Stimulated activated naive B cell treated with anti-CD40 and anti-IgM and Interleukin-4, amounts not matched to agents 10 μg/mL and 1 μg/mL and 100 μg/mL, for 72 hours (primary cell): ENCODE data around the gene MOB3B.

Experiments
- ATAC-seq, 2 donors: fragments of 150-1000 bp; cut with Tn5 transposase; replicated peaks; 2 replicates each; pipeline ENCODE4 v1.10.0; 2021; ENCODE audit warnings: moderate library complexity in 1 of 2
- DNase-seq: peaks from one replicate; pipeline ENCODE4 v3.0.0; 2021
- H3K27ac Mint-ChIP-seq: one replicate; pipeline ENCODE4 v1.8.0; 2022; ENCODE audit warnings: mild to moderate bottlenecking, mixed read lengths
- H3K27me3 Mint-ChIP-seq, 2 donors: one replicate each; pipeline ENCODE4 v1.8.0; 2022; ENCODE audit warnings: mixed read lengths in 2 of 2
- H3K36me3 Mint-ChIP-seq, 2 donors: one replicate each; pipeline ENCODE4 v1.8.0; 2022; ENCODE audit warnings: mixed read lengths in 2 of 2, mild to moderate bottlenecking in 1 of 2
- H3K4me1 Mint-ChIP-seq, 2 donors: one replicate each; pipeline ENCODE4 v1.8.0; 2022; ENCODE audit warnings: mixed read lengths in 2 of 2, mild to moderate bottlenecking in 1 of 2
- H3K4me3 Mint-ChIP-seq, 2 donors: one replicate each; pipeline ENCODE4 v1.8.0; 2022; ENCODE audit warnings: mild to moderate bottlenecking in 2 of 2, mixed read lengths in 2 of 2, moderate library complexity in 1 of 2
- H3K9me3 Mint-ChIP-seq, 2 donors: one replicate each; pipeline ENCODE4 v1.8.0; 2022; ENCODE audit warnings: mixed read lengths in 2 of 2, mild to moderate bottlenecking in 1 of 2

MOB3B gene

DNA sequence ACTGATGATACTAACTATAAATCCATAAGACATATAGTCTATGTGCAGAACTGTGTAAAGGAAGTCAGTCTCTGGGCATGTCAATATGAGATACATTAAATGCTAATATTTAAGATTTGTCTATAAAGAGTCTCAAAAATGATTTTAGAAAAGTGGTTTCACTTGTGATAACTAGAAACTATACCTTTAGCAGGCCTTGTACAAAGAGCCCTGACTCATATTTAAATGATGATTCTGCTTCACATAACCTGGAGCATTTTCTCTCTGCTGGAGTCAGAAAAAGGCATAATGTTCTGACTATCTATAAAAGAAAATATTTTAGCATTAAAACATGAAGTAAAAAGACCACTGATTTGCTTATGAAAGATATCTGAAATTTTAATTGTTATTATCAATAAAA, 28.7 kb upstream of the MOB3B start:
- Mint-ChIP-seq H3K4me1 (peaks cover 2 to 6% of the 10 kb centered on the region in 2 donors), H3K4me3 (no peak overlapping the region), H3K9me3 (no peaks in the 10 kb centered on the region), H3K27ac (no peak overlapping the region), H3K36me3 (peaks cover 15 to 21% of the 10 kb centered on the region in 2 donors), H3K27me3 (no peaks in the 10 kb centered on the region)
- ATAC-seq (no peak), DNase-seq (no peak)

DNA sequence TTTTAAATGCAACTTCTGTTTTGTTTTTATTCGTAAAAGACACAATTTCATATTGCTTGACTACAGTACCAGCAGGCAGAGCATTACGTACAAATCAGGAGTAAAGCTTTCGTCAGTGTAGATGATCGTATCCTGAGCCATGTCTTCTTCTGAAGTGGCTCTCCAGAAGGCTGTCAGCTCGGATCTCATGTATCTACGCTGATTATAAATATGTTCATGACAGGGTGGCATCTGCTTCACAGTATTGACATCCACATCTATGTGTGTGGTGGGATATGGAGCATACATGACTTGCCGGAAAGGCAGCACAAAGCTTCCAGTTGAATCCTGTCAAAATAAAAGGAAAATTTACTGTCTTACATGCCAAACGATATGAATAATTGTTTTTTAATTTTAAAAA, 26.9 kb upstream of the MOB3B start:
- peaks cover 0 to 1% of the 10 kb centered on the region in 2 donors for H3K4me1 Mint-ChIP-seq
- H3K9me3 Mint-ChIP-seq = no peaks in the 10 kb centered on the region

DNA sequence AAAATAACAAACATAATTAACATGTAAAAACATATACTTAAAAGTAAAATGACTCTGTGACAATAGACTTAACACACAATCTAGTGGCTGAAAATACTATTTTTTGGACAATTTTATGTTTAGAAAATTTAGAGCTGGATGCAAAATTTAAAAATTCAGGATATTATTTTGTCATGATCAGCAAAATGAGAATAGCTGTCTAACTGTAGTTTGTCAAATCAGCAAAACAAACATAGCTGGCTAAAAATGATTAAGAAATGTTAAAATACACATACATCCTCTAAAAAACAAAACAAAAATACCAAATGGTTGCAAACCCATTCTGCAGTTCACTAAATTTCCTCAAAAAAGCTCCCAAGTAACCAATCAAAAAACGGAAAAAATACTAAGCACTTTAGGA, 25.1 kb upstream of the MOB3B start:
- Mint-ChIP-seq H3K9me3 (no peaks in the 10 kb centered on the region), H3K27me3 (no peaks in the 10 kb centered on the region), H3K4me3 (no peak overlapping the region), H3K36me3 (peaks cover 22 to 23% of the 10 kb centered on the region in 2 donors), H3K27ac (no peak overlapping the region), H3K4me1 (no peaks in the 10 kb centered on the region)
- no peak for ATAC-seq
- DNase-seq = no peak

More for the DNA sequence above, 26.9 kb upstream of the MOB3B start:
- Mint-ChIP-seq H3K36me3 (peaks cover 17 to 21% of the 10 kb centered on the region in 2 donors), H3K4me3 (no peak overlapping the region), H3K27ac (no peak overlapping the region), H3K27me3 (no peaks in the 10 kb centered on the region)
- DNase-seq (no peak), ATAC-seq (no peak)

DNA sequence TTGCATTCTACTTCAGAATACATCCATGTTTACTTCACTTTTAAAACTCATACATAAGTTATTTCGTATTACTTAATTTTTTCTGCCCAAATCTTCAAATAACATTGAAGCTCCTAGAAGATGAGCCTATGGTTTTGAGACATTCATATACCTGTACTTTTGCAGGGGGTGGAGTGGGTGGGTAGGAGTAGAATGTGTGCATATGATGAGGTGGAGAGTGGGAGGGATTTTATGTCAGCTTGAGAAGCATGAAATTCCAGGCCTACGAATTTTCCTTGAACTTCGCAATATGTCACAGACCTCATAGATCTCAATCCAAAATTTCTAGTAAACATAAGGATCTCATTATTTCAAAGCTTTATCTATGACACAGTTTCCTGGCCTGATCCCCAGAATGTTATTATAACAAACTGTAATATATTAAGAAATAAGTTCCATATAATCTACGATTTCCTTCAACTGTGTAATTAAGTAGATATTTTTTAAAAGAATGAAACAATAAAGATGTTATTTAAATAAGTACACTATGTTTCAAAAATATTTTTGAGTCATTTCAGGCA, 19.7 kb upstream of the MOB3B start:
- Mint-ChIP-seq H3K4me1 (no peaks in the 10 kb centered on the region), H3K27me3 (no peaks in the 10 kb centered on the region), H3K27ac (no peak overlapping the region), H3K36me3 (peaks cover 18 to 31% of the 10 kb centered on the region in 2 donors), H3K4me3 (no peak overlapping the region), H3K9me3 (no peaks in the 10 kb centered on the region)
- DNase-seq = no peak
- no peak for ATAC-seq

DNA sequence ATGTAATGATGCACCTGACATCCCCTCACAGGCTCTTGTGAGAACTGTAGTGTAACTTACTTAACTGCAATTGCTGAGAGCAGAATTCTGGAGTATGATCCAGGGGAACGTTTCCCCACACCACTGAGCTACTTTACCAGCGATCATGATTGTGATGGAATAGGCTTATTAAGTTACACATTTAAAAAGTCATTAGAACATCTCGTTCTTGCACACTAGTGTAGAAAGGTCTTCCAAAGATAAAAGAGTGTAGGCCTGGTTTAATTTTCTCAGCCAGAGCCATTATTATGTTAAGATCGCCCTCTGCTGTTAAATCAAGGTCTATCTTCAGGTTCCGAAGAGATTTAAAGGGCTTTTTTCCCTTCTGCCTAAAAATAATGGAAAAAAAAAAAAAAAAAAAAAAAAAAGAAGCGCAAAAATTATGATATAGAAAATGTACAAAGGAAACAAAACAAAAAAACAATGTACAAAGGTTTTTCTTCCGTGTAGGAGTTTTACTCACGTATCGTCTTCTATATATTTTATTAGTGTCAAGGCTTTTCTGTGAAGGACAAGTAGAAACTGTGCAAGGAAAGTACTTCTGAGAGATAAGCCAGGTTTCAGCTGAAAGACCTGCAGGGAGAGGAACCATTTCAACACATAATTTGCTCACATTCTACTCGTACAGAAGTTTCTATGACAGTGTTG, 18.6 kb upstream of the MOB3B start:
- Mint-ChIP-seq H3K4me1 (no peaks in the 10 kb centered on the region), H3K36me3 (peaks cover 12 to 25% of the 10 kb centered on the region in 2 donors), H3K27ac (no peak overlapping the region), H3K4me3 (no peak overlapping the region), H3K27me3 (no peaks in the 10 kb centered on the region), H3K9me3 (no peaks in the 10 kb centered on the region)
- ATAC-seq (peak; percentile 56 to 58), DNase-seq (no peak)

DNA sequence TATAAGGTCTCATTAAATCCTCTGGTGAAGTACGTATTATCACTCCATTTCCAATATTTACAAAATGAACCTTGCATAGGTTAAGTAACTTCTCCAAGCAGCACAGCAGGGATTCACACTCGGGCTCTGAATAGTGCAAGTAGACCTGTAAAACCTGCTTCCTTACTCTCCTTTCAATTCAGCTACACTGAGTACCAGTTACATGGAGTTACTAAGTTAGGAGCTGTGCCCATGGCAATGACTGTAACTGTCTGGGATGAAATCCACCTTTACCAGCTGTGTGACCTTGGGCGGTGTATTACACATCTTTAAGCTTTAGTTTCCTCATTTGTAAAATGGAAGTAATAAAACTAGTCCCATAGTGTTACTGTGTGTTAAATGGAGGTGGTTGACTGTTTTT, 15.9 kb upstream of the MOB3B start:
- Mint-ChIP-seq H3K4me1 (no peaks in the 10 kb centered on the region), H3K27ac (no peak overlapping the region), H3K27me3 (no peaks in the 10 kb centered on the region), H3K36me3 (peaks cover 11 to 16% of the 10 kb centered on the region in 2 donors), H3K4me3 (no peak overlapping the region), H3K9me3 (no peaks in the 10 kb centered on the region)
- ATAC-seq (no peak), DNase-seq (no peak)

DNA sequence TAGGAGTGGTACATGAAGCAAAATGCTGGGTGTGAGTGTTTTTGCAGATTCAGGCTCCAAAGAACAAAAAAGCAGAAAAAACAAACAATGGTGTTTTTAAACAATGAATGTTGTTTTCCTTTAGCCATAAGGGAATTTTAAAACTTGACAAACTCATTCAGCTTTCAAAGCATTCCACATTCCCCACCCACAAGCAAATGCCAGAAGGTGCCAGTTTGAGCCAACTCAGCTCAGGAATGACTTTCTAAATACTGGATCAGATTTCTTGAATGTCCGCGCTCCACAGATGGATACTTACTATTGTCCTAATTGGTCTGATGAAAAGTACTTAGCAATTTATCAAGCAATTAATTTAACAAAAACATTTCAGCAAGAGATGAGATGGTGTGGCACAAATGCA, 12.9 kb upstream of the MOB3B start:
- Mint-ChIP-seq H3K27me3 (no peaks in the 10 kb centered on the region), H3K9me3 (no peaks in the 10 kb centered on the region), H3K4me1 (peaks cover 2 to 4% of the 10 kb centered on the region in 2 donors), H3K36me3 (peaks cover 11 to 16% of the 10 kb centered on the region in 2 donors), H3K4me3 (no peak overlapping the region), H3K27ac (no peak overlapping the region)
- DNase-seq (no peak), ATAC-seq (no peak)

DNA sequence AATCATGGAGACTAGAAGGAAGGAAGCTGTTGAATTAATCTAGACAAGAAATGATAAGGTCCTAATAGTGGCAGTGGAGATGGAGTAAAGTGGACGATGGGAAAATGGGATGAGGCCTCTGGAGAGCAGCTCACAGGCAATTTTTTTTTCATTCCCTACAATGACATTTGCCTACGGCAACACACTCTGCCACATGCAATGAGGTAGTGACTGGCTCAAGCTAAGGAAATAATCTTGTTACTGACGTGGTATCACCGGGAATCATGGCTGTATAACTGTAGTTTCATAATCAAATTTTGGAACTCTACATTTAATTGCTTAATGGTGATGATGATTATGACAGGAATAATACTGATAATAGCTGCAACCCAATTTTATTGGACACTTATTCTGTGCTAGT, 12.1 kb upstream of the MOB3B start:
- Mint-ChIP-seq H3K27me3 (no peaks in the 10 kb centered on the region), H3K27ac (no peak overlapping the region), H3K4me3 (no peak overlapping the region), H3K9me3 (no peaks in the 10 kb centered on the region), H3K4me1 (peaks cover 4 to 5% of the 10 kb centered on the region in 2 donors), H3K36me3 (peaks cover 11 to 16% of the 10 kb centered on the region in 2 donors)
- ATAC-seq = no peak
- no peak for DNase-seq

DNA sequence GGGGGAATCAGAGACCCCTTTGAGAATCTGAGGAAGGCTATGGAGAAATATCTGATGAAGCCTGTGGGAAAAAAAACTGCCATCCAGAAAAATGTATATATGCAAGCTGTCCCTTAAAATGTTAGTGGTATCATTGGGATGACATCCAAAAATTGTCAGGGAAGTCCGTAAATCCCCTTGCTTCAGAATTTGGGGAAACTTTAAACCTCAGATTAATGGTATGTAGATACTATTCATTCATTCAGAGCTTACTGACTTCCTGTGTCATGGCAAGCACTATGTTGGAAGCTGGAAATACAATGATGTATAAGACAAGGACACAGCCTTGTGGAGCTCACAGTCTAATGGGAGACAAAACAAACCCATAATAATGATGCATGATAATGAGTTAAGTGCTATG, 10.9 kb upstream of the MOB3B start:
- ATAC-seq = no peak
- Mint-ChIP-seq H3K4me3 (no peak overlapping the region), H3K4me1 (peaks cover 4 to 5% of the 10 kb centered on the region in 2 donors), H3K36me3 (peaks cover 11 to 14% of the 10 kb centered on the region in 2 donors), H3K27me3 (no peaks in the 10 kb centered on the region), H3K9me3 (no peaks in the 10 kb centered on the region), H3K27ac (no peak overlapping the region)
- no peak for DNase-seq

DNA sequence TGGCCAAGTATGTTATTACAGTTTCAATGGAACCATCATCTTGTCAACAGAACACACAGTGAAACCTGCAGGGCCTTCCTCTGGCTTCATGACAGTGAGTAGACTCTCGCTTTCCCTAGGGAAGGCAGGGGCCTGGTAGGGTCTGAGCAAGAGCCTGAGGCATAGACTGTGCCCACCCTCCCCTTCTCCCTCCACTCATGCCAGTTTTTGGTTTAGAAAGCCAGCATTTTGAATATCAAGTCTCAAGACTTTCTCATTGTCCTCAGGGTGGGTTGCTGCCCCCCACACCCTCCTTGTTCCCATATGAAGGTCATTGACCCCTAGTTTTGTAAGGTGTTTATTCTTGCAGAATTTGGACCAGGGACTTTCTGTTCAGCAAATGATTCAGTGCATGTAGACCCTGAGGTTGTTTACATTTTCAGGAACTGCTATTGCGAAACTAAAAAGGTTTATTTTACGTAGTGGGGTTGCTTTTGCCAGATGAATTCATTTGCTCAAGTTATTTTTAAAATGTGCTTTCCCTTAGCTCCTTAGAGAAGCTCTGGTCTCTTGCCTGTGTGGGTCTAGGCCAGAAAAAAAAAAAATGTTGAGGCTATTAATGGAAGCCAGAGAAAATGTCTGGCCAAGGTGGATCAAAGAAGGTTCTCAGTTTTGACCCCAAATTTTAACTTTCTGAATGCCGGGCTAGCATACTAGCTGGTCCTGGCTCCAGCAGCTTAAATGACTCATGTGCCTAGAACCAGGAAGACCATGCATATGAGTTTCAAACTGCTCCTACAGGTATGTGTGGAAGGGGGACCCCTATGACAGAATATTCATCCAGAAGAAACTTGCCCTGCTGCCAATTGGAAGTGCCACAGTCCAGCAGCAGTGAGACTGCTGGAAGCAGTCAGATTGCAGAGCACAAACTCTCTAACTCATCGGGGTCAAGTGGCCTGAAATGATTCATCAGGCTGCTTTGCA, 10.1 kb upstream of the MOB3B start:
- ATAC-seq (peak in 1 of 2 donors; percentile 41), DNase-seq (no peak)
- no peaks in the 10 kb centered on the region for H3K9me3 Mint-ChIP-seq
- H3K36me3 Mint-ChIP-seq = peaks cover 11 to 15% of the 10 kb centered on the region in 2 donors
- no peak overlapping the region for H3K4me3 Mint-ChIP-seq
- no peaks in the 10 kb centered on the region for H3K27me3 Mint-ChIP-seq
- no peak overlapping the region for H3K27ac Mint-ChIP-seq
- H3K4me1 Mint-ChIP-seq = peaks cover 7% of the 10 kb centered on the region in 2 donors

DNA sequence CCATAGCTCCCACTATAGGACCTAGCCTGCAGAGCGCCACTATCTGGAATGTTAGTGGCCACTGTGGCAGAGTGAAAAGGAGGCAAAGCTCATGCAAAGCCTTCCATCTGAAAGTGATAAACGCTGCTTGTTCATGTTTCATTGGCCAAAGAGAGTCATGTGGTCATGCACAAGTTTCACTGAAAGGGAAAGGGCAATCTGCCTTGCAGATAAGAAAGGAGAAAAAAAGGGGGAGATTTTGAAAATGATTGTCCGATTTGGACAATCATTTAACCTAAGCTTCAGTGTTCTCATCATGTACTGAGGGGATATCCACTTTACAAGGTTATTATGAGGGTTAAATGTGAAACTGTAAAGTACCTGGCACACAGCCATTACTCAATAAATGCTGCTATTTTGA, 9.0 kb upstream of the MOB3B start:
- Mint-ChIP-seq H3K27ac (no peak overlapping the region), H3K4me3 (no peak overlapping the region), H3K36me3 (peaks cover 10 to 12% of the 10 kb centered on the region in 2 donors), H3K4me1 (peaks cover 15 to 18% of the 10 kb centered on the region in 2 donors), H3K9me3 (peaks cover 0 to 1% of the 10 kb centered on the region in 2 donors), H3K27me3 (no peaks in the 10 kb centered on the region)
- no peak for DNase-seq
- ATAC-seq = no peak

DNA sequence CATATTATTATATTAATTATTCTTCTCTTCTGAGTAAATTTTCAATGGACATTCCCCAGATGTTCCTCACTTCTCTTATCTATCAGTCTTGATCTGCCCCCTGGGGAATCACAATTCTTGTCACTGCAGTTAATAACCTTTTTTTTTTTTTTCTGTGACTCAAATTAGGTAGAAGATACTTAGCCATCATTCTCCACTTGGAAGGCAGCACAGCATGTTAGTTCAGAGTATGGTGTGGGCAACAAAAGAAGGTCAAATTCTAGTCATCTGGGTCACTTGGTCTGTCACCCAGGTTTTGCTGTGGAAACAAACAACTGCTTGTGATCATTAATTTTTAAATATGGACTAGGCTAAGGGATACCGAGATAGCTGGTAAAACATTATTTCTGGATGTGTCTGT, 8.1 kb upstream of the MOB3B start:
- Mint-ChIP-seq H3K4me1 (peaks cover 16 to 22% of the 10 kb centered on the region in 2 donors), H3K9me3 (peaks cover 0 to 1% of the 10 kb centered on the region in 2 donors), H3K36me3 (peaks cover 8 to 9% of the 10 kb centered on the region in 2 donors), H3K4me3 (no peak overlapping the region), H3K27ac (no peak overlapping the region), H3K27me3 (no peaks in the 10 kb centered on the region)
- peak; percentile 47 to 60 for ATAC-seq
- no peak for DNase-seq

DNA sequence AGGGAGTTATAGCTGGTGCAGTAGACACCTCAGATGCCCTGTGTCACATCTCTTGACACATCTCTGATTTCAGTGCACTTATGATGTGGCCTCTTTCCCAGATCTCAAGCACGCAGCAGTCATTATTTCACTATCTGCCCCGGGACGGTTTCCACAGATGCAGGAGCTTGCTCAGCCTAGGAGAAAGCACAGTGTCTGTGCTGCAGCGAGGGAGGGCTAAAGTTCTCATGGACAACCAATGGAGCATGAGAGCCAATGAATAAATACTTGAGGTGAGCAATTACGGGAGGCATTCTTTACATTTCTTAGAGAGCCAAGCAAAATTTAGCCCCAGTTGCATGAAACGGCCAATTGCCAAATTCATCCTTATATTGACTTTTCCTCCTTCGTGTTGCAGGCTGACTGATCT, 7.4 kb upstream of the MOB3B start:
- Mint-ChIP-seq H3K9me3 (peaks cover 0 to 1% of the 10 kb centered on the region in 2 donors), H3K27me3 (no peaks in the 10 kb centered on the region), H3K4me3 (no peak overlapping the region), H3K27ac (no peak overlapping the region), H3K36me3 (peaks cover 8 to 9% of the 10 kb centered on the region in 2 donors), H3K4me1 (peaks cover 16 to 22% of the 10 kb centered on the region in 2 donors)
- DNase-seq (no peak), ATAC-seq (no peak)

DNA sequence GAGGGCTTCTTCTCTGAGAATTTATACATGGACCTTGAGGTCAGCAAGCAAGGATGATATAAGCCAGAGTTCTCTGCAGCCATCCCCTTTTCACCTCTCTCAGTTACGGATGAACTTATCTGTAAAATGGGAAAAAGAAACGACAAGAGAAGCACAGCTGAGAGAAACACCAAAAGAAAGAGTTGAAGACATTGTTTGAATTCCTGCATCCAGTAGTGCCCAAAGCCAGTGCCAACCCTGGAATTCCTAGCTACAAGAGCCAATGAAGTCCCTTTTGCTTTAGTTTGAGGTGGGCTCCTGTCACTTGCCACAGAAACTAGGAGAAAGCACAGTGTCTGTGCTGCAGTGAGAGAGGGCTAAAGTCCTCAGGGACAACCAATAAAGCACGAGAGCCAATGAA, 6.6 kb upstream of the MOB3B start:
- H3K36me3 Mint-ChIP-seq = peaks cover 5 to 9% of the 10 kb centered on the region in 2 donors
- H3K9me3 Mint-ChIP-seq = peaks cover 0 to 1% of the 10 kb centered on the region in 2 donors
- no peaks in the 10 kb centered on the region for H3K27me3 Mint-ChIP-seq
- DNase-seq (no peak), ATAC-seq (no peak)
- H3K4me3 Mint-ChIP-seq = no peak overlapping the region
- peaks cover 16 to 22% of the 10 kb centered on the region in 2 donors for H3K4me1 Mint-ChIP-seq
- H3K27ac Mint-ChIP-seq = no peak overlapping the region
